CD4-positive, alpha-beta T cell treated with Interferon alpha-2 for 1 hour (primary cell): Measurements from ENCODE around the gene CDRT4.

Source experiments
- DNase-seq, 2 donors: peaks; one replicate each; pipeline ENCODE4 v3.0.0-alpha.2; 2020 to 2022

CDRT4 gene

GRCh38 chr17:15431196-15431595, 36.2 kb downstream of the CDRT4 start:
- DNase-seq = no peak

- DNase-seq = no peak
Observed at GRCh38 chr17:15424521-15424920, 42.9 kb downstream of the CDRT4 start.

- DNase-seq = no peak
Observed at GRCh38 chr17:15422392-15422965, 44.9 kb downstream of the CDRT4 start.

- no peak for DNase-seq
Observed at GRCh38 chr17:15418781-15419180, 48.6 kb downstream of the CDRT4 start.

GRCh38 chr17:15414532-15415306, 52.7 kb downstream of the CDRT4 start:
- DNase-seq = no peak

DNA sequence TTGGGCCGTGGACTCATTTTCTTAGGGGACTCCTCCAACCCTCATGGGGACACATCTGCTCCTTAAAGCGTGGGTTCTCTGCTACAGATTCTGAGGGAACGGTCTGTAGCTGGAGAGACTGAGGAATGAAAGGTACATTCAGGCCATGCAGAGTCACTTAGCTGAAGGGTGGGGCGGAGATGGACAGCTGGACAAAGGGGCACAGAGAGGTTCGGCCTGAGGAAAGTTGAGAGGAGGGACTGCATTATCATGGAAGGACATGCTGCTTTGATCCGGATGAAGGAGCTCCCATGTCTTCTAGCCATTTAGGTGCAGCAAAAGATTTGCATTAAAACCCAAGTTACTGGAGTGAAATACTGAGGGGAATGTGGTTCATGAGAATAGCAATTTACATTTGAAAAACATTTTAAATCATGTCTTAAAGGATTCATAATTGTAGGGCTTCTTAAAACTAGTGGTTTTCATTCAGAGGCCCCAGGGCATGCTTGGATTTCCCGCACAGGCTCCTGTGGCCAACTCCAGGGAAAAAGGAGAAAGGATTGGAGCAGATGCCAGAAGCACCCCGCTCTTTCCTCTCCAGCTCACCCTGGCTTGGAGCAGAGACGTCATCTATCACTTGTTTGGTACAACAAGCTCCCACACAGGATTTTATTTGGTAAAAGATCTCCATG, 54.2 kb downstream of the CDRT4 start:
- no peak for DNase-seq

GRCh38 chr17:15412606-15413005, 54.8 kb downstream of the CDRT4 start:
- DNase-seq = no peak

DNA sequence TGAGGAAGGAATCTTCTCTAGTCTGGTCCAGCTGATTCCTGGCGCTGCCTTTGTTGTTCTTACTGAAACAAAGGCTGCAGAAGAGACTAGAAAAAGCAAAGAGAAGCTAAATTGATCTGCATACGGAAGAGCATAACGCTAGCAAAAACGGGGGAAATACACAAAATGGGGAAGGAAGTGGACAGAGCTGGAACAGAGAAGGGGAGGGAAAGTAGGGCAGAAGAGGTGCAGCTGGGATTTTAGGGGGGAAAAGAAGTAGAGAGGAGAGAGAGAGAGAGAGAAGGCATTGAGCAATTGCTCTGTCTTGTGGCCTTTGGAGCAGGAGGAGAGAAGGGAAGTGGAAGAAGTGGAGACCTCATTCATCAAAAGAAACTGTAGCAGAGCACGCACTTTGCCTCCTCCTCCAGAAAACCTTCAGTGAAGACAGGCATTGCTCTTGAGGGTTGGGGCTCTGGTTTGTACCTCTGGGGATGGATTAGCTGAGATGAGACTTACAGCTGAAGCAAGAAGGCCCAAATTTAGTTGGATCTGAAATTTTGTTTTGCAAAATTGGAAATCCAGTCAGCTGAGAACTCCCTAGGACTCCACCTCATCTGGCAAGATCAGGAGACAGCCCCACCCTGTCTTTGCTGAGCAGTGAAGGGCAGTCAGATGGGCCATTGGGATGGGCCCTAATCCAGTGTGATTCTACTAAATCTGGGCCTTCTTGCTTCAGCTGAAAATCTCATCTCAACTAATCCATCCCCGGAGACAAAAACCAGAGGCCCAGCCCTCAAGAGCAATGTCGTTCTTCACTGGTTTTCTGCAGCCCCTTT, 55.8 kb downstream of the CDRT4 start:
- DNase-seq = no peak

GRCh38 chr17:15409721-15410250, 57.6 kb downstream of the CDRT4 start:
- no peak for DNase-seq

GRCh38 chr17:15408803-15409202, 58.6 kb downstream of the CDRT4 start:
- no peak for DNase-seq

- no peak for DNase-seq
Observed at GRCh38 chr17:15406081-15406480, 61.3 kb downstream of the CDRT4 start.

- DNase-seq = no peak
Observed at GRCh38 chr17:15405058-15405415, 62.4 kb downstream of the CDRT4 start.

- no peak for DNase-seq
Observed at GRCh38 chr17:15404106-15405057, 63.0 kb downstream of the CDRT4 start.

GRCh38 chr17:15403276-15403939, 64.0 kb downstream of the CDRT4 start:
- no peak for DNase-seq

DNA sequence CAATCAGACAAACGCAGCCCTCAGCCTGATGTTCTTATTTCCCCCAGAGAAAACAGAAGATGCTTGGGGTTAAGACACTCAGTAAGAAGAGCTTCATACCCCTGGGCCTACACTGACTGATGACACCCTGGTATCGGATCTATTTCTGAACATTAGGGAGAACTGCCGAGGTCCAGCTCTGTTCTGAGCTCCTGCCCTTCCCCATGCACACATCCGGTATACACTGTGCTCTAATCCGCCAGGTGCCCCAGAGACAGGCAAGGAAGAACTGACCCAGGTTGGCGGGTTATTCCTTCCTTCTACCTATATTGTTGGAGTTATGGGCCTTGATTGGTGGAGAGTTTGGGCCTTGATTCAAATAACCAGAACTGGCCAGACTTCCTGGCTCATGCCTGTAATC, 68.0 kb downstream of the CDRT4 start:
- DNase-seq = no peak

- no peak for DNase-seq
Observed at GRCh38 chr17:15398736-15399331, 68.6 kb downstream of the CDRT4 start.

- no peak for DNase-seq
Observed at GRCh38 chr17:15398291-15398690, 69.1 kb downstream of the CDRT4 start.

DNA sequence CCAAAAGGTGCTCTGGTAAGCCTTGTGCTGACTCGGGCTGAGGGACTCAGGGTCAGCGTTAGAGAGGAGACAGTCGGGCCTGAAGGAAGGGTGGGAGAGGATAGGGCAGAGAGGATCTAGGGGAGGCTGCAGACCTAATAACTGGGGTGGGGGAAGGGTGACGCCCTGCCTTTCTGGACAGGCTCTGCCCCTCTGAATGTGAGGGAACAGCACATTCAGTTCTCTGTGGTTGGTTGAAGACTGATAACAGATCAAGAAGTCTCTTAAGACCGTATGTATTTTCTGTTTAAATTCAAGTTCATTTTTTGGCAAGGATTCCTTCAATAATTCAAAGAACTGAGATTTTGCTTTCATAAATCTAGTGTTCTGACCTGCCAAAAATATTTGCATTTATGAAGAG, 69.8 kb downstream of the CDRT4 start:
- no peak for DNase-seq

- no peak for DNase-seq
Observed at GRCh38 chr17:15395091-15395490, 72.3 kb downstream of the CDRT4 start.

DNA sequence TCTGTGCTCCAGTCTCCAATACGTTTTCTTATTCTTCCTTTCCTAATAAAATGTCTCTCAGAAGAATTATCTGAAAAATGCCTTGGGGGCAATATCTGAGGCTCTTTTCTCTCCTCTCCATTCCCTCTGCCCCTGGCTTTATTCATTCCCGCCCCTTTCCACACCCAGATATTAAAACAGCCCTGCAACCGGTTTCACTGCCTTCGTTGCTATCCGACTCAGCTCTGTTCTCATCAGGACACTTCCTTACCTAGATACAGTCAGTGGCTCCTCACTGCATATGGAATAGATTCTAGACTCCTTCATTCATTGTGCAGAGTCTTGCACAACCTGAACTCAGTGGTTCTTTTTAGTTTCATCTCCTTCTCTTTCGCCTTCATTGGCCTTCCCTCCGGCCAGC, 74.0 kb downstream of the CDRT4 start:
- DNase-seq = no peak

DNA sequence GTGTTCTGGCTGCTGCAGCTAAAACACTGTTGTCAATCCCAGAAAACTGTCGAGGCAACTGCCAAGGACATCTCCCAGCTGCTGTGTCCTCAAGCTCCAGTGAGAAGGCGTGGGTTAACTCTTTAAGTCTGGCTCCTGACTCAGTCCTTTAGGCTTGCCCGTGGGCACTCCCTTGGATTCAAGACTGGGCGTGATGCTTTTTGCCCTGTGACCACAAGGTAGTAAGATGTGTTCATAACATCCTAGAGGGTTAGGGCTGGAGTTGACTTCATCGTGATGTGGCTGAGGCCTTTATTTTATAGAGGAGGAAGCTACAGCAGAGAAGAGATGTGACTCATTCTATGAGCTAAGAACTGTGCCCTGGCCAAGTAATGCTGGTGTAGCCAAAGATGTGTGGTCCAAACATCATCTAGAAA, 75.1 kb downstream of the CDRT4 start:
- no peak for DNase-seq
